IgD-negative memory B cell (primary cell): Measurements from ENCODE around the gene NDOR1. TPM values are rescaled to one million over a fixed set of nuclear protein-coding genes. Genes with fewer than 3 reads are reported as not detected.
A peak's percentile ranks its signal among the peaks of the same experiment; 100 is the strongest.

Source experiments
- H3K27ac Mint-ChIP-seq, 3 donors: one replicate each; pipeline ENCODE4 v1.8.0; 2020 to 2022; ENCODE audit warnings: mild to moderate bottlenecking in 3 of 3, mixed read lengths in 3 of 3, moderate library complexity in 1 of 3
- H3K27me3 Mint-ChIP-seq: one replicate; pipeline ENCODE4 v1.8.0; 2021; ENCODE audit warnings: mixed read lengths
- H3K36me3 Mint-ChIP-seq: one replicate; pipeline ENCODE4 v1.8.0; 2020; ENCODE audit warnings: mild to moderate bottlenecking, mixed read lengths
- H3K4me1 Mint-ChIP-seq, 3 donors: one replicate each; pipeline ENCODE4 v1.8.0; 2020 to 2022; ENCODE audit warnings: mixed read lengths in 3 of 3, mild to moderate bottlenecking in 1 of 3
- H3K4me3 Mint-ChIP-seq, 4 donors: one replicate each; pipeline ENCODE4 v1.8.0; 2020 to 2022; ENCODE audit warnings: mild to moderate bottlenecking in 4 of 4, mixed read lengths in 4 of 4, moderate library complexity in 3 of 4
- H3K9me3 Mint-ChIP-seq, 3 donors: one replicate each; pipeline ENCODE4 v1.8.0; 2020 to 2021; ENCODE audit warnings: mixed read lengths in 3 of 3, mild to moderate bottlenecking in 1 of 3
- polyA plus RNA-seq: library from polyadenylated mRNA; unstranded; fragments of 300-500 nt; fragmentation: Illumina TruSeq; gene quantifications from one replicate; pipeline ENCODE4 v1.2.3, GENCODE V29; 2021

Gene NDOR1
- polyA plus RNA-seq, 1 donor from 2014 or later: 7.6 TPM

DNA sequence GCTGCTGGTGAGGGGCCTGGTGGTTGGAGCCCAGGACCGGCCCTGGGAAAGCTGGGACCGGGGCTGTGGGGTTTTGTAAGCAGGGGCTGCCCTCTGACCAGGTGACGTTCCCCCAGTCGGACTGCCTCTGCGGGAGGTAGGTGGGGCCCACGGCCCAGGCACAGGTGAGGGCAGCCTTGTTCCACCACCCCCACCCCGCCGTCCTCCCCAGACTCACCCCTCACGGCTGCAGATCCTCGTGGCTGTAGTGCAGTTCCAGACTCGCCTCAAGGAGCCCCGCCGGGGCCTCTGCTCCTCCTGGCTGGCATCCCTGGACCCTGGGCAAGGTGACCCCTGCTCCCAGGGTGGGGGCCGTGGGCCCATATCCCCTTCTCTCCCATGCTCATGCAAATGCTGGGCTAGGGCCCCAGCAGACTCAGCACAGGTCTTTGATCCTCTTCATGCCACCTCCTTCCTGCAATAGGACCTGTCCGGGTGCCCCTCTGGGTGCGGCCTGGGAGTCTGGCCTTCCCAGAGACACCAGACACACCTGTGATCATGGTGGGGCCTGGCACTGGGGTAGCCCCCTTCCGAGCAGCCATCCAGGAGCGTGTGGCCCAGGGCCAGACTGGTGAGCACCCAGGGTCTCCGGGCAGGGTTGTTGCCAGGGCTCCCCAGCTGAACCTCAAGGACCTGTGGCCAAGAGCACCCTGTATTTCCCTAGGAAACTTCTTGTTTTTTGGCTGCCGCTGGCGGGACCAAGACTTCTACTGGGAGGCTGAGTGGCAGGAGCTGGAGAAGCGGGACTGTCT is 9.9 kb downstream of the NDOR1 start:
- Mint-ChIP-seq H3K36me3 (peaks cover 1% of the 10 kb centered on the region), H3K4me1 (no peaks in the 10 kb centered on the region), H3K27ac (no peak overlapping the region), H3K27me3 (peaks cover 1% of the 10 kb centered on the region), H3K4me3 (no peak overlapping the region), H3K9me3 (no peaks in the 10 kb centered on the region)

DNA sequence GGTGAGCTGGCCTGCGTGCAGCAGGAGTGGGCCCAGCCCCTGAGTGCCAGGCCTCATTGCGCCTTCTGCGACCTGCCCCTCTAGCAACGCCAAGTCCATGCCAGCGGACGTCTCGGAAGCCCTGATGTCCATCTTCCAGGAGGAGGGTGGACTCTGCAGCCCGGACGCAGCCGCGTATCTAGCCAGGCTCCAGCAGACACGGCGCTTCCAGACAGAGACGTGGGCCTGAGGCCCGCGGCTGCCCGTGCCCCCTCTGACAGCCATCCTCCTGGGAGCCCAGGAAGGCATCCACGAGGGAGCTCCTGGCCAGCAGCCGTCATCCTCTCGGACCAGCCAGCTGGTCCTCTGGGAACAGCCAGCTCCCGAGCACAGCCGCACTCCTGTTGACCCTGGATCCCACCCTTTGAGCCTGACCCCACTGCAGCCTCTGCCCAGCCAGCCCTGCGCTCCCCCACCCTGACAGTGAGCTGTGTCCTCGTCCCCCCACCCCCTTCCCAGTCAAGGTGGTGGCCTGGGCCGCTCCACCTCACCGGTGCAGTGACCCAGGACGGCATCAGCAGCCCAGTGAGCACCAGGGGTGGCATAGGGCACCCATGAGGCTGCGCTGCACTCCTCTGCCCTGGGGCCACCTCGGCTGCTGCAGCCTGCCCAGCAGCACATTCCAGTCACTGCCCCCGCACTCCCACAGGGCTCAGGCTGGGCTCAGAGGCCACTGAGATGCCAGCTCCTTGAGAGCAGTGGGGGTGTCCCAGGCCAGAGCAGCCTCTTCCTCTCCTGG is 10.9 kb downstream of the NDOR1 start:
- Mint-ChIP-seq H3K4me3 (no peak overlapping the region), H3K9me3 (no peaks in the 10 kb centered on the region), H3K27me3 (peaks cover 1% of the 10 kb centered on the region), H3K4me1 (no peaks in the 10 kb centered on the region), H3K27ac (no peak overlapping the region), H3K36me3 (peaks cover under 1% of the 10 kb centered on the region)

- Mint-ChIP-seq H3K27ac (no peak overlapping the region), H3K4me1 (no peaks in the 10 kb centered on the region), H3K4me3 (peak overlapping the region in 1 of 4 donors; percentile 63), H3K27me3 (peaks cover 1% of the 10 kb centered on the region), H3K9me3 (no peaks in the 10 kb centered on the region), H3K36me3 (no peaks in the 10 kb centered on the region)
Measured at GRCh38 chr9:137217276-137218211, 12.0 kb downstream of the NDOR1 start.

DNA sequence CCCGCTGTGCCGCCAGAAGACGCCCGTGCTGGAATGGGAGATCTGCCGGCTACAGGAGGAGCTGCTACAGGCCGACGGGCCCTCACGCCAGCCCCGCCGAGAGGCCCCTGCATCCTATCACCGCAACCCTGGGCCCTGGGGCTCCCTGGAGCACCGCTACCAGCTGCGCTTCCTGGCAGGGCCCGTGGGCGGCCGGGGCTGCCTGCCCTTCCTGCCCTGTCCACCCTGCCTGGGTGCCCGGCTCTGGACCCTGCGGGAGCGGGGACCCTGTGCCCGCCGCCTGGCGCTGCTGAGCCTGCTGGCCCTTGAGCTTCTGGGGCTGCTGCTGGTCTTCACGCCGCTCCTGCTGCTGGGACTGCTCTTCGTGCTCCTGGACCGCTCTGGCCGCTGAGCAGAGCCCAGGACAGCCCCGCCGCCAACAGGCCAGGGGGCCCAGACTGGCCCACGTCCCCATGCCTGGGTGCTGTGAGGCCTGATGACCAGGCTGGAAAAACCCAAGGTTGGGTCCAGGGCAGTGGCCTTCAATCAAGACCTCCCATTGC is 12.8 kb downstream of the NDOR1 start:
- H3K4me3 Mint-ChIP-seq: no peak overlapping the region
- H3K36me3 Mint-ChIP-seq: no peaks in the 10 kb centered on the region
- H3K27me3 Mint-ChIP-seq: peaks cover 1% of the 10 kb centered on the region
- H3K27ac Mint-ChIP-seq: no peak overlapping the region
- no peaks in the 10 kb centered on the region for H3K4me1 Mint-ChIP-seq
- no peaks in the 10 kb centered on the region for H3K9me3 Mint-ChIP-seq

DNA sequence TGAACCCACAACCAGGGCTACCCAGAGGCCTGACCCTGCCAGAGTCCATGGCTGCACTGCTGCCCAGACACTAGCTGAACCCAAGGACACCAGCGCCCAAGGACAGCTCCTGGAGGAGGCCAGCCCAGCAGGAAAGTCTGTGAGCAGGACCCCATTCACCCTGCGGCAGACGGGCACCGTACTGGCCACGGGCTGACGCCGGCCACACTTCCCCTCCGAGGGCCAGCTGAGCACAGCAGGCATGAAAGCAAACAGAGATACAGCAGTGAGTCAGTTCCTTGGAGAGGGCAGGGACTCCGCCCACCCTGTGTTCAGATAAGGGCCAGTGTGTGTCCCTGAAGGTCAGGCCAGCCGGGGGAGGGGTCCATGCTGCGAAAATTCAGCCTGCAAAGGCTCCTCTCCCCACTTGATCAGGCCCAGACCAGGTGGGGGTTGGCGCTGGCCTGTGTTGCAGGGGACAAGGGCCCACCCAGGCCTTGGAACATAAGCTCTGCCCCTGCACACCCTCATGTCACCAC is 13.3 kb downstream of the NDOR1 start:
- H3K27ac Mint-ChIP-seq: no peak overlapping the region
- H3K4me1 Mint-ChIP-seq: no peaks in the 10 kb centered on the region
- peaks cover 1% of the 10 kb centered on the region for H3K27me3 Mint-ChIP-seq
- H3K9me3 Mint-ChIP-seq: no peaks in the 10 kb centered on the region
- H3K36me3 Mint-ChIP-seq: no peaks in the 10 kb centered on the region
- no peak overlapping the region for H3K4me3 Mint-ChIP-seq

DNA sequence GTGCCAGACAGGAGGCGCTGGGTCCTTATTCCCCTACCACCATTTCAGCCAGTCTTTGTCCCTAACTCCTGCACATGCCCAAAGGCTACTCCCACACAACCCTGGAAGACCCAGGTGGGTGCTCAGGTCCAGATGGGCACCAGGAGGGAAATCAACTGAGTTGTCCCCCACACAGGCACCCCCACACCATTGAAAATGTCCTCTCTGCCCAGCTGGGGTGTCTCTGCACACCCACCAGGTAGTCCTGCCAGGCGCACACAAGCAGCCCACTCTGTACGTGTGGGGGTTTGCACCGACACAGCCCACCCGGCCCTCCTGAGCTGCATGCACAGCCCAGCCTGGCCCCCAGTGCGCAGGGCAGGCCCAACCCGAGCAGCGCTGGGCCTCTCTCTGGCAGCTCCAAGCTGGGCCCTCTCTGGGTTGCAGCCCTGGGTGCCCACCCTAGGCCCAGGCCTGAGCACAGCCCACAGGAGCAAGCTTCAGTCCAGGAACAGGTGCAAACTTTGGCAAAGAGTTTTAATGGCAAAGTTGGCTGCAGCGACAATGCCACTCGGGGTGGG is 14.3 kb downstream of the NDOR1 start:
- H3K27ac Mint-ChIP-seq: no peak overlapping the region
- H3K4me3 Mint-ChIP-seq: no peak overlapping the region
- no peaks in the 10 kb centered on the region for H3K9me3 Mint-ChIP-seq
- H3K4me1 Mint-ChIP-seq: peaks cover 0 to 2% (median 2%) of the 10 kb centered on the region in 3 donors
- H3K36me3 Mint-ChIP-seq: no peaks in the 10 kb centered on the region
- H3K27me3 Mint-ChIP-seq: peaks cover 1% of the 10 kb centered on the region

DNA sequence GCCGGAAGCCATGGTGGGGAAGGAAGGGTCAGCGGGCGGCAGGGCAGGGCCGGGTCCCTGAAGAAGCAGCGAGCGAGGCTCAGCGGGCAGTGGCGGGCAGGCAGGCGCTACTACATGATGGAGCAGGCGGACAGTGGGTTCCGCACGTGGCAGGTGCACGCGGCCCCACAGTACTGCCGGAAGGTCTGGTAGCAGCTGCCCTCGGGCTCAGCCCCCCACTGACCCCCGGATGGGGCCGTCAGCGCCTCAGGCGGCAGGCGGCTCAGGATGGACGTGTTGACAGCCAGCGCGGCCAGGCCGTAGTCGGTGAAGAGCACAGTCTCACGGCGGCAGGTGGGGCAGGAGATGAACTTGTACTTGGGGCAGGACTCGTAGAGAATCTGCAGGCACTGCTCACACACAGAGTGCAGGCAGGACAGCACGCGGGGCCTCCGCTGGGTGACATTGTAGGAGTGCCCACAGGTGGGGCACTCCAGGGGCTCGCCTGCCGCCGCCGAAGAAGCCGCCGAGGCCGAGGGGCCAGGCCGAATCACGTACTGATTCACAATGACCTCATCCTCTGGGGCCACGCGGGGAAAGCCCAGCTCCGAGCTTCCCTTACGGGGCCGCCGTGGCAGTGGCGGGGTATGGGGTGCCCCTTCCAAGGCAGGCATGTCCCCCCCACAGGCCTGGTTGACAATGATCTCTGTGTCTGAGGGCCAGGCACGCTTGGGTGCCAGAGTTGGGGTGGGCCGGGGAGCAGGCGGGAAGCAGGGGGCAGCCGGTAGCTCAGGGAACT is 15.0 kb downstream of the NDOR1 start:
- H3K27ac Mint-ChIP-seq: no peak overlapping the region
- H3K4me1 Mint-ChIP-seq: peaks cover 0 to 2% (median 2%) of the 10 kb centered on the region in 3 donors
- H3K36me3 Mint-ChIP-seq: no peaks in the 10 kb centered on the region
- H3K27me3 Mint-ChIP-seq: peaks cover 1% of the 10 kb centered on the region
- H3K9me3 Mint-ChIP-seq: no peaks in the 10 kb centered on the region
- H3K4me3 Mint-ChIP-seq: peak overlapping the region in 3 of 4 donors; percentile 20 to 57 (median 46)

DNA sequence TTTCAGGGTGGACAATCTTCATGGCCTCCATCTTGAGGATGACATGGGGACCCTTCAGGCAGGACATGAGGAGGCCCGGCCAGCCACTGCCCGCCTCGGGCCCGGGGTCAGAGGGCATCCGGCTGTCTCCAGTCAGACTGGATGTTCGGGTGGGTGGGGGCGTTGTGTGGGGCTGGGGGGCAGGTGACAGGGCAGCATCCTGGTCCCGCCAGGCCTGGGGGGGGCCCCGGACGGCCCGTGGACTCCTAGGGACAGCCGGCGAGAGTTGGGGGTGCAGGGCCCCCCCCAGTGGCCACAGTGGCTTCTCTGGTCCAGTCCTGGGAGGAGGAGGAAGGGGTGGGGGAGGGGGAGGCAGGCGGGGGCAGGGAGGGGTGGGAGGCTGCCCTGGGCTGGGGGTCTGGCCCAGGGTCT is 15.6 kb downstream of the NDOR1 start:
- no peaks in the 10 kb centered on the region for H3K9me3 Mint-ChIP-seq
- H3K27ac Mint-ChIP-seq: no peak overlapping the region
- peaks cover 0 to 2% (median 2%) of the 10 kb centered on the region in 3 donors for H3K4me1 Mint-ChIP-seq
- H3K4me3 Mint-ChIP-seq: peak overlapping the region in 3 of 4 donors; percentile 20 to 46 (median 28)
- H3K36me3 Mint-ChIP-seq: no peaks in the 10 kb centered on the region
- peaks cover 1% of the 10 kb centered on the region for H3K27me3 Mint-ChIP-seq

DNA sequence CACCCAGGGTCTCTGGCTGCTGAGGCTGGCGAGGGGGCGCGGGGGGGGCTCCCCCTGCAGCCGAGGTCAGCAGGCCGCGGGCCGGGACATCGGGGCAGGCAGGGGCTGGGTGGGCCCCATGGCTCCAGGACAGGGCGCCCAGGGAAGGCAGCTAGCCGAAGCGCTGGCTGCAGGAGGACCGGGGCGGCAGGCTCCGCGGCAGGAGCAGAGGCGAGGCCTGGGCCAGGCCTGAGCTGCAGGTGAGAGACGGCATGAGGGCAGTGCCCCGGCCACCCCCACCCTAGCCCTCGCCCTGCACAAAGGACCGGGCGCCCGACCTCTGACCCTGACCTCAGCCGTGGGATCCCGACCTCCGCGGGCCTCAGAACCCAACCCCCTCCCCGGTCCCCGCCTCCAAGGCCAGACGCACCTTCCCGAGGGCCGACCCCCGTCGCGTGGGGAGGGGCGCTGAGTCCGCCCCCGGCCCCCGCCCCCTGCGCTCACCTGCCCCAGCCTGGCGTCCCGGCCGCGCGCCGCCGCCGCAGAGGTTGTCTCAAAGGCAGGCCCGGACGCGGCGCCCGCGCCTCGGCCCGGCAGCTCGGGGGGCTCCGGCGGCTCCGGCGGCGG is 16.1 kb downstream of the NDOR1 start:
- peak overlapping the region in 1 of 4 donors; percentile 23 for H3K4me3 Mint-ChIP-seq
- no peaks in the 10 kb centered on the region for H3K9me3 Mint-ChIP-seq
- H3K36me3 Mint-ChIP-seq: no peaks in the 10 kb centered on the region
- H3K27me3 Mint-ChIP-seq: peaks cover 1% of the 10 kb centered on the region
- H3K27ac Mint-ChIP-seq: no peak overlapping the region
- H3K4me1 Mint-ChIP-seq: peaks cover 0 to 2% (median 2%) of the 10 kb centered on the region in 3 donors

DNA sequence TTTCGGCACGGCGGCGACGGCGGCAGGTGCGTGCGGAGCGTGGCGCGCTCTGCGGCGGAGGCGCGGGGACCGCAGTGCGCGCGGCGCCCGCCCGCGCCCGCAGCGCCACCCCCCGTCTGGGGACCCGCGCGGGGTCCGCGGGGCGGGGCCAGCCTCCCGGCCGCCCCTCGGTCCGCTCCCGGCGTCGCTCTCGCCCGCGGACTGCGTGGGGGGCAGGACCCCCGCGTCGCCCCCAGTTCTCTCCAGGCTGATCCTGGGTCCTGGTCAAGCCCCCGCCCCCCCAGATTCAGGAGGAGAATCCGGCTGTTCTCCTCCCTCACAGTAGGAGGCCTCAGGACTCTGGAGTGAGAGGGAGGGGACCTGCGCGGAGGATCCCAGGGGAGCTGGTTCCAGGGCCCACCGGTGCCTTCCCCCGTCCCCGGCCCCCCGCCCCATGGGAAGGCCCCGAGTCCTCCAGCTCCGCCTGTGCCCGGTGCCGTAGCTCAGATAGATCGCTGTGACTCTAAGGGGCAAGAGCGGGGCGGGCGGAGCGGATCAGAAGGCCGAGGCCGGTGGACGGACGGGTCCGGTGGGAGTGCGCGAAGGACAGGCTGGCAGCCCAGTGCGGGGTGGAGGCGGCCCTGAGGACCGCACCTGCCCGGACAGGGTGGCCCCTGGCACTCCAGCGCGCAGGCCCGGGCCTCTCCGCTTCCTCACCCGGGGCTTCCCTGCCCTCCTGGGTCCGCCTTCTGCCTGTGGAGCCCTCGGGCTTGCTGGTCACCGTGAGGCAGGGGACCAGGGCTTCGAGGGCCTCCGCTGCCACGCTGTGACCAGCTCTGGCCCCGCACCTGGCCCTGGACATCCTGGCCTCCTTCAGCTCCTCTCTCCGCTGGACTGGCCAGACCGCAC is 16.9 kb downstream of the NDOR1 start, which contains the start of gene RNF208:
Gene RNF208, minus strand, starts transcription at position 51 of the 888 bp plus-strand sequence. CDS start 1,028 bp downstream, outside the sequence.
- peaks cover 0 to 2% (median 2%) of the 10 kb centered on the region in 3 donors for H3K4me1 Mint-ChIP-seq
- no peaks in the 10 kb centered on the region for H3K36me3 Mint-ChIP-seq
- H3K4me3 Mint-ChIP-seq: peak within 1 kb of the TSS; percentile 76 to 94 (median 88)
- H3K9me3 Mint-ChIP-seq: no peaks in the 10 kb centered on the region
- H3K27me3 Mint-ChIP-seq: peaks cover 2% of the 10 kb centered on the region
- H3K27ac Mint-ChIP-seq: peak within 1 kb of the TSS; percentile 50 to 90 (median 78)

DNA sequence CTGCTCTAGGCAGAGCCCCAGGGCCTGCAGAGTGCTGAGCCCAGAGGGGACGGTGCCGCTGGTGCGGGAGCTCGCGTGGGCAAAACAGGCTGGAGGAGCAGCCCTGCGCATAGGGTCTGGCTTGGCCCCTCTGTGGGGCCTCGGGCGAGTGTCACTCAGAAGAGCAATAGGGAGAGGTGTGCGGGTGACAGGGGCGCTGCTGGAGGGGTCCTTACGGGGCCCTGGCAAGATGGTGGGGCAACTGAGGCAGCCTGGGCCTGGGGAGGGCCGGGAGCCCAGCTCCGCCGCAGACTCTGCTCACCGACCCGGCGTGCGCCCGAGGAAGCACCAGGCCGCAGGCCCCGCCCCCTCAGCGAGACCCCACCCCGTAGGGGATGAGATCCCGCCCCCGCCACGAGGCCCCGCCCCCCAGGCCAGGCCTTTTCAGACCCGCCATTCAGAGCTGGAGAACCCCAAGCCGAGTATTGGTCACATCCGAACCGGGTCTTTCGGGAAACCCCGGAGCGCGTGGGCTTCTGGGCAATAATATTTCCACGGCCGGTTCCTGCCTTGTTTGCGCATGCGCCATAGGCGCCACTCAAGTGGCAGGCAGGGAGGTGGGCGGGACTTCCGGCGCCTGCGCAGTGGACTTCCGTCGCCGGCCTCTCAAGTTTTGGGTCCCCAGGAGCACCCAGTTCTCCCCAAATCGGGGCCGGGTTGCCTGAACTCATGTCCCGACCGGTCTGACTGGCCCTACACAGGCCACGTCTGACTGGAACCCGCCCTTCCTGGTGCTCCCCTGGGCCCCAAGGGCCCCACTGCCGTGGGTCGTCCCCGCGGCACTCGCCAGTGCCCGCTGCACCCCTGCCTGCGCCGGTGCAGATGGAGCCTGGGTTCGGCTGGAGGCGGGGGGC is 17.8 kb downstream of the NDOR1 start:
- Mint-ChIP-seq H3K27me3 (peaks cover 4% of the 10 kb centered on the region), H3K27ac (peak overlapping the region; percentile 50 to 90 (median 88)), H3K36me3 (no peaks in the 10 kb centered on the region), H3K4me3 (peak overlapping the region; percentile 76 to 94 (median 88)), H3K9me3 (no peaks in the 10 kb centered on the region), H3K4me1 (peaks cover 0 to 4% (median 2%) of the 10 kb centered on the region in 3 donors)
